Measurements from ENCODE around the gene THAP9.

GRCh38 chr4:82965763-82966162 lies 65.2 kb downstream of the THAP9 start:
- TF ChIP-seq CTCF (IDR thresholded peaks at IDR 0.05), result no peak
- no peak for TF ChIP-seq ZFX (IDR thresholded peaks at IDR 0.05; ENCODE audit: borderline replicate concordance)
